ENCODE results near the gene RNF217. TPM values are rescaled to one million over a fixed set of nuclear protein-coding genes. Genes with fewer than 3 reads are reported as not detected.
"Not testable (repeated sequence)": the region's sequence is repeated elsewhere in the genome, so short reads cannot be mapped to it uniquely, and the experiment has no call there.

The RNF217 gene
- total and polyA plus RNA-seq, 2 of the 13 experiments (the other 11 are each of a cell fraction or from before 2014, with no cell fraction given): 2.2 to 2.4 TPM

DNA sequence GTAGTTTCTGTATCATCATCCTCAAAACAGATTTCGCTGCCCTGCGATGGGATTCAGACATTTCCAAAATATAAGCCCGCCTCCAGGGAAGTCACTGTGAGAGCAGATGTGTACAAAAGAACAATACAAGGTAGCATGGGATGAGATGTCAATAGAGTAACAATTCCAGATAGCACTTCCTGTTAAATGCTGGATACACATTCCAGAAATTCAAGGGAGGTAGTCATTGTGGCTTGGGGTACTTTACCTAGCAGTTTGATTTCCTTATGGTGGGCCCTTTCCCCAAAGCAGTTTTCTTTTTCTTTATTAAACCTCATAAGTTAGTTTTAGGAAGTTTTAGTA, 2.5 kb downstream of the RNF217 start (continued):
- TF ChIP-seq ZFP36 (IDR thresholded peaks at IDR 0.05; ENCODE audit: borderline replicate concordance, low read depth, low read length, partially characterized antibody) (no peak), SNAPC5 (CRISPR knock-in tag; IDR thresholded peaks at IDR 0.05; ENCODE audit: borderline replicate concordance) (no peak), NFYB (CRISPR knock-in tag; IDR thresholded peaks at IDR 0.05) (no peak)

DNA sequence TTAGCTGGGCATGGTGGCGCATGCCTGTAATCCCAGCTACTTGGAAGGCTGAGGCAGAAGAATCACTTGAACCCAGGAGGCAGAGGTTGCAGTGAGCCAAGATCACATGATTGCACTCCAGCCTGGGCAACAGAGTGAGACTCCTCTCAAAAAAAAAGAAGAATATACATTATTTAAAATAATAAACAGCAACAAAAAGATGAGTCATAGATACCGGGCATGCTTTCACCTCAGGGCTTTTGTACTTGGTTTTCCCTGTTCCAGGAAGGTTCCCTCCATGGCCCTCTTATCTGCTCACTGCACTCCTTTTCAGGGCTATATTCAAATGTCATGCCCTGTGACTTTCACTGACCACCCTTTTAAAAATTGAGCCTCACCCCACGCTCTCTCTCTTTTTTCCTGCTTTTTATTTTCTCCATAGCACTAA, 3.2 kb downstream of the RNF217 start:
- POLR2A ChIA-PET; H3K79me2 ChIP-seq (ENCODE audit: insufficient read depth, low read length); in situ Hi-C loops (cut with HindIII; ENCODE audit: extremely low pct_ligation_motif_present, low pct_unique_long_range_greater_than_20kb); H3K4me3 ChIP-seq (replicated peaks in 1 of 3; ENCODE audit: insufficient read depth in 1 of 3, low read depth in 2 of 3, low read length in 3 of 3); H4K20me1 ChIP-seq (ENCODE audit: insufficient read depth, low read length); H3K36me3 ChIP-seq (replicated peaks in 1 of 2; ENCODE audit: control insufficient read depth in 1 of 2, insufficient read depth in 2 of 2, low read length in 2 of 2); H3K27ac ChIP-seq (ENCODE audit: extremely low read length, insufficient read depth, low read length); H3K4me2 ChIP-seq (ENCODE audit: low read depth, low read length); DNase-seq (ENCODE audit: low spot score); ATAC-seq; H3K9me3 ChIP-seq (ENCODE audit: low read length); BruUV-seq (replicated peaks); CTCF ChIA-PET (ENCODE audit: low intra/inter-chr PET ratio, low total read pairs); FAIRE-seq; H2AFZ ChIP-seq (ENCODE audit: low read length); H3K9ac ChIP-seq (ENCODE audit: insufficient read depth, low read depth, low read length): not testable (repeated sequence)
- intact Hi-C loops (cut with micrococcal nuclease; ENCODE audit: unreplicated experiment): loop anchor here (10.0 kb wide), 1 partner anchor 119 kb away; no protein-coding TSS in a partner anchor
- Histone ChIP-seq H3K4me1 (ENCODE audit: insufficient read depth, low read length) (peaks cover 16% of the 10 kb centered on the region), H3K27me3 (ENCODE audit: control insufficient read depth in 1 of 2, insufficient read depth in 2 of 2, low read length in 2 of 2) (peaks cover 0 to 12% of the 10 kb centered on the region in 2 experiments; a peak in 2 of 5 replicates)
- 61% methylated on average over 3 of the region's 3 CpGs for WGBS (ENCODE audit: low lambda C conversion rate)

- no peak overlapping the region for H3K27ac ChIP-seq (ENCODE audit: extremely low read length, insufficient read depth, low read length)
- BruUV-seq (replicated peaks): no TSS peak
- no peak for DNase-seq (ENCODE audit: low spot score)
- no peaks in the 10 kb centered on the region for H3K9me3 ChIP-seq (ENCODE audit: low read length)
- H4K20me1 ChIP-seq (ENCODE audit: insufficient read depth, low read length): no peaks in the 10 kb centered on the region; the same call in 1 of the 2 replicates
- peaks cover 0 to 7% of the 10 kb centered on the region in 2 experiments; a peak in 1 of 5 replicates for H3K27me3 ChIP-seq (ENCODE audit: control insufficient read depth in 1 of 2, insufficient read depth in 2 of 2, low read length in 2 of 2)
- no peak overlapping the region for H3K4me2 ChIP-seq (ENCODE audit: low read depth, low read length)
- in situ Hi-C loops (cut with HindIII; ENCODE audit: extremely low pct_ligation_motif_present, low pct_unique_long_range_greater_than_20kb): no loop called here
- ATAC-seq: no peak
- no peak overlapping the region for H2AFZ ChIP-seq (ENCODE audit: low read length)
- 55% methylated on average over 1 of the region's 1 CpG for WGBS (ENCODE audit: low lambda C conversion rate)
- H3K4me1 ChIP-seq (ENCODE audit: insufficient read depth, low read length): peaks cover 9% of the 10 kb centered on the region
- no peaks in the 10 kb centered on the region for H3K36me3 ChIP-seq (replicated peaks in 1 of 2; ENCODE audit: control insufficient read depth in 1 of 2, insufficient read depth in 2 of 2, low read length in 2 of 2)
- H3K4me3 ChIP-seq (replicated peaks in 1 of 3; ENCODE audit: insufficient read depth in 1 of 3, low read depth in 2 of 3, low read length in 3 of 3): no peak overlapping the region
- intact Hi-C loops (cut with micrococcal nuclease; ENCODE audit: unreplicated experiment): loop anchor here (10.0 kb wide), 1 partner anchor 117 kb away; no protein-coding TSS in a partner anchor
- no peak for FAIRE-seq
- CTCF ChIA-PET (ENCODE audit: low intra/inter-chr PET ratio, low total read pairs): no interaction called here
- POLR2A ChIA-PET: no interaction called here
- H3K9ac ChIP-seq (ENCODE audit: insufficient read depth, low read depth, low read length): no peak overlapping the region
- H3K79me2 ChIP-seq (ENCODE audit: insufficient read depth, low read length): no peaks in the 10 kb centered on the region
- no peak for TF ChIP-seq ZFP1 (CRISPR knock-in tag; IDR thresholded peaks at IDR 0.05)
- no peak for TF ChIP-seq PITX1 (CRISPR knock-in tag; IDR thresholded peaks at IDR 0.05)
- no peak for TF ChIP-seq MTA3 (CRISPR knock-in tag; IDR thresholded peaks at IDR 0.05)
- no peak for TF ChIP-seq ZBTB38 (CRISPR knock-in tag; IDR thresholded peaks at IDR 0.05)
- TF ChIP-seq NR2F6 (IDR thresholded peaks at IDR 0.05): no peak
- TF ChIP-seq NR2F6 (CRISPR knock-in tag; IDR thresholded peaks at IDR 0.05): no peak
- TF ChIP-seq NFYB (CRISPR knock-in tag; IDR thresholded peaks at IDR 0.05): no peak
- no peak for TF ChIP-seq ZNF343 (CRISPR knock-in tag; IDR thresholded peaks at IDR 0.05)
- TF ChIP-seq GPN1 (CRISPR knock-in tag; IDR thresholded peaks at IDR 0.05; ENCODE audit: borderline replicate concordance): no peak
- no peak for TF ChIP-seq FOXM1 (CRISPR knock-in tag; IDR thresholded peaks at IDR 0.05)
- TF ChIP-seq ZNF781 (CRISPR knock-in tag; IDR thresholded peaks at IDR 0.05; ENCODE audit: borderline replicate concordance, not compliant biosample characterization): no peak
- TF ChIP-seq ERF (CRISPR knock-in tag; IDR thresholded peaks at IDR 0.05): no peak
- no peak for TF ChIP-seq POLR2AphosphoS5 (IDR thresholded peaks at IDR 0.05; ENCODE audit: low read depth, low read length)
- no peak for TF ChIP-seq PHF5A (CRISPR knock-in tag; IDR thresholded peaks at IDR 0.05; ENCODE audit: low read depth, unreplicated experiment)
These were observed 5.2 kb downstream of the RNF217 start for GRCh38 chr6:124967444-124967843.

Measured in HepG2 (cell line).